HUDEP-2 (cell line): ENCODE data around the gene ORMDL2.

Experiments
- DNase-seq, 76 experiments: peaks; one replicate each; lab custom pipeline; 2025; ENCODE audit not compliant: unreplicated experiment in 76 of 76; lab: John Stamatoyannopoulos, UW

Gene ORMDL2, protein sequence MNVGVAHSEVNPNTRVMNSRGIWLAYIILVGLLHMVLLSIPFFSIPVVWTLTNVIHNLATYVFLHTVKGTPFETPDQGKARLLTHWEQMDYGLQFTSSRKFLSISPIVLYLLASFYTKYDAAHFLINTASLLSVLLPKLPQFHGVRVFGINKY

GRCh38 chr12:55817345-55818139 is at the start of gene ORMDL2, which contains the start of gene SARNP:
Gene ORMDL2, plus strand, starts transcription at chr12:55818041. Its CDS starts 959 bp downstream, at chr12:55819000.
Gene SARNP, minus strand, starts transcription at chr12:55817724. Its CDS starts 23 bp downstream, at chr12:55817701.
- peak in 75 of 76 experiments; percentile 39 to 99 (median 97) for DNase-seq

DNA sequence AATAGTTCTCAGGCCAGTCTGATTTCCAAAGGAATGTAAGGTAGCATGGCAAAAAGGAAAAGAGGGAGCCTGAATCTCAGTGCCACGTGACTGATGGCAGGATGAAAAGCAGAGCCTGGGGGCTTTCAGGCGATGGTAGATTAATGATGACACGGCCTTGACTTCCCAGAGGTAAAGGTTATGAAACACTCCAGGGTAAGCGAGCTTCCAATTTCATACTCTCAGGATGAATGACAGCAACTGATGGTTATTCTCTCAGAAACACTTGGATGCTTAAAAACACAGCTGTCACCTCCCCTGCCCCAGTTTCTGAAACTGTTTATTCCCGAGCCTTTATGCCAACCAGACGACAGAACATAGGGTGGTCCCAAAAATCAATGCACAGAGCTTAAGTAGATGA is 46.1 kb upstream of the ORMDL2 start:
- no peak for DNase-seq

DNA sequence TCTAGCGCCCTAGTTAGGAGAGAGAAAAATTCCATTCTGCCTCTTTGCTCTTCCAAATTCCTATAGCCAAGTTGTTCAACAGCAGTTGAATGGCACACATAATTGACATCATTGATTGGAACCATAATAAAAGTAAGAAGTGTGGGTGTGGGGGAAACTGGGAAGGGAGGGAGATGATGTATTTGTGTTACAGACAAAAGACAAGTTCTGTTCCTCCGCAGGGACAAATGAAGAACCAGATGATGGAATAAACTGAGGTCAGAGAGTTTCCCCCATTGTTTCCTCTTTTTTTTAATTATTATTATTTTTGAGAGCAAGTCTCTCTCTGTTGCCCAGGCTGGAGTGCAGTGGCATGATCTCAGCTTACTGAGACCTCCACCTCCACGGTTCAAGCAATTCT is 40.0 kb upstream of the ORMDL2 start:
- DNase-seq, result no peak

GRCh38 chr12:55780685-55781084 is 37.2 kb upstream of the ORMDL2 start:
- DNase-seq, result peak in 4 of 76 experiments; percentile 1 to 46 (median 14)

DNA sequence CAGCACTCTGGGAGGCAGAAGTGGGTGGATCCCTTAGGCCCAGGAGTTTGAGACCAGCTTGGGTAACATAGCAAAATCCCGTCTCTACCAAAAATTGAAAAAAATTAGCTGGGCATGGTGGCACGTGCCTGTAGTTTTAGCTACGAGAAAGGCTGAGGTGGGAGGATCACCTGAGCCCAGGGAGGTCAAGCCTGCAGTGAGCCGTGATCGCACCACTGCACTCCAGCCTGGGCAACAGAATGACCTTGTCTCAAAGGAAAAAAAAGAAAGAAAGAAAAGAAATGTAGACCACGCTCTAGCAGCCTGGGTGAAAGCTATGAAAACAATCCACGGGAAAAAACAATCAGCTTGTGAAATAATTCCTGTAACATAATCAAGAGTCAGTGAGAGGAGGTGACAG is 29.3 kb upstream of the ORMDL2 start:
- no peak for DNase-seq

DNA sequence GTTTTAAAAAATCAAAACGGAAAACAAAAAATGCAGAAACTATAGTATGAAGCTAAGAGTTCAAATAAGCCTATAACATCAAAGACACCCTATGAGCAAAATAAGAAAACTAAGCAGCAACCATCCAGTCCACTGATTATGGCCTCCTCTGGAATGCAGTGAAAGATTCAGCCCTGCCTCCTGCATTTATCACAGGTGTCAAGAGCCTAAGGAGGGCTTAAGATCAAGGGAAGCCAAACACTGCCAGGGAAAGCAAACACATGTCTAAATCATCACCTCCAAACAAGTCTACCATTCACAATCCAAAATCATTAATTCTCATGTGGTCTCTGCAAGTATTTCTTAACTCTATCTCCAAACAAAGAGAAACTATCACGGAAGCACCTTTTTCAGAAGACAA is 28.7 kb upstream of the ORMDL2 start:
- no peak for DNase-seq

DNA sequence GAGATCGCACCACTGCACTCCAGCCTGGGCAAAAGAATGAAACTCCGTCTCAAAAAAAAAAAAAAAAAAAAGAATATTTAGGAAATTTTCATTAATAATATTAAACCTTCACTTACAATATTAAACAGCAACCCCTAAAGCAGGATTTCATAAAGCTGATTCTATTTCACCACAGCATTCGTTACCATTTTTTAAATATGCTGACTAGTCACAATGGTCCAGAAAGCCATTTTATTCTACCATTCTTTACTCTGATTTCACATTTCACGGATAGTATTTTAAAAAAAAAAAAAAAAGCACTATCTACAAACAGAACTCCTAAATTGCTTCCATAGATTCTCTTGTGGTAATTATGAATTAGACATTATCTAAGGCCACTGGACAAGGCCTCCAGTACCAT is 27.9 kb upstream of the ORMDL2 start:
- no peak for DNase-seq

DNA sequence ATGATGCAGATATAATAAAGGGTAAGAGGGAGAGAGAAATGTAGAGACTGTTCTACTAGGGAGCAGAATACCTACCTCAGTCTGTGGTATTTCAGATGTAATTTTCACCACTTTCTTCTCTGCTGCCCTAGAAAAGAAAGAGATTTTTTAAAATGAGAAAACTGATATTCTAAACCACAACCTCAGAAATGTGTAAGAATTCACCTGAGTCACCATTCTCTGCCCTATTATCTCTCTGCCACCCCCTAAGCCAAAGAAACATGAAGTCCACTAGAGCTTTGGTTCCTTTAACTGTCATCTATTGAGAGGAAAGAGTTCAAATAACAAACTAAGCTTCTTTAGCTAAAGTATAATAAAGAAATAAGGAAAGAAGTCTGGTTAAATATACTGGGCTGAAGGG is 21.9 kb upstream of the ORMDL2 start:
- no peak for DNase-seq

DNA sequence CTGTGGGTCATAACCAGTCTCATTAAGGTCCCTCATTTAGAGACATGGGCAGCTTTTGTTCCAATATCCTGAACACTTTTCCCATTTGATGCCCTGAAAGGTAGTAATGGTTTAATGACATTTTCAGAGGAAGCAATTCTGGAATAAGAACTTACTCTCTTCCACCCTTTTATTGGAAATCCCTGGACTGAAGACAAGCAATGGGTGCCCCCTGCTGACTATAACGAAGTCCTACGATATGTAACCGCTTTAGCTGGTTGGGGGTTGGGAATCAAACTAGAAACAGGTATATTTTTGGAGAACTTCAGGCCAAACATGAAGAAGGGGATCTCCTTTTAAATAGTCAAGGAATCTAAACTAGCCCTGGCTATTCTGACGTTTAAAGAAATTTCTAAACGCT is 20.8 kb upstream of the ORMDL2 start:
- DNase-seq, result peak in 13 of 76 experiments; percentile 3 to 36 (median 16)

DNA sequence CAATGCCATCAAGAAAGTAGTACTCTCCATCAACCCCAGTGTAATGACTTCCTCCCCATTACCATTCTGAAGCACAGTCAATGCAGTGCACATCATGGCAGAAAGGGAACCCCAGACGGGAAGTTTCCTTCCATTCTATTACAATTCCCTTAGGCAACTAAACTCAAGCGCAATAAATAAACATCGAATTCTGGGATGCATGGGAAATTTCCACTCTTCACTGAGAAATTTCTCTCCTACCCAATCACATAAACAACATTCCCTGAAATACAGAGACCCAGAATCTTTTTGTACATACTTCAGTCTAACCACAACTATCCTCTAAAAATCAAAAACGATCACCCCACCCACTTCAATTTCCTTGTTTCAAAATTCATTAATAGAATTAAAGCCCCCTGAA is 20.3 kb upstream of the ORMDL2 start:
- DNase-seq, result no peak

DNA sequence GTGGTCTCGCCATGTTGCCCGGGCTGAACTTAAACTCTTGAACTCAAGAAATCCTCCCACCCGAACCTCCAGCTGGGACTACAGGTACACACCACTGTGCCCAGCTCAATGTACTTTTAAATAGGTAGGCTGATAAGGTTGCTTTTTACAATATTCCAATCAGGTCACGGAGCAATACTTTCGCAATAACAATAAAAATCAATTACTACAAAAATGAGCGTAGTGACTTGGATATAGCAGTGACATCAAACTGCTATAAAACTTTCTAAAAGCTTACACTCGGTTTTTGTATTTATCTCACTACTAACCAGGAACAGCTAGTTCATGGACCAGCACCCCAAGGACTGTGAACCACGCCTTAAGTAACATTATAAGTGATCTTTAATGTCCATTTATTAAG is 10.9 kb upstream of the ORMDL2 start:
- DNase-seq, result no peak

DNA sequence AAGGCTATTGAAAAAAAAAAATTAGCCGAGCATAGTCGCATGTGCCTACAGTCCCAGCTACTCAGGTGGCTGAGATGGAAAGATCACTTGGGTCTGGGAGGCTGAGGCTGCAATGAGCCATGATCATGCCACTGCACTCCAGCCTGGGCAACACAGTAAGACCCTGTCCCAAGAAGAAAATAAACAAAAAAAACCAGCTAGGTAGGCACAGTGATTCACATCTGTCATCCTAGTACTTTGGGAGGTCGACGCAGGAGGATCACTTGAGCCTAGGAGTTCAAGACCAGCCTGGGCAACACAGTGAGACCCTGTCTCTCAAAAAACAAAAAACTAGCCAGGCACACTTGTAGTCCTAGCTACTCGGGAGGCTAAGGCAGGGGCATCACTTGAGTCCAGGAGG is 8.6 kb upstream of the ORMDL2 start:
- DNase-seq, result no peak

GRCh38 chr12:55812088-55812487 is 5.8 kb upstream of the ORMDL2 start:
- DNase-seq, result no peak

DNA sequence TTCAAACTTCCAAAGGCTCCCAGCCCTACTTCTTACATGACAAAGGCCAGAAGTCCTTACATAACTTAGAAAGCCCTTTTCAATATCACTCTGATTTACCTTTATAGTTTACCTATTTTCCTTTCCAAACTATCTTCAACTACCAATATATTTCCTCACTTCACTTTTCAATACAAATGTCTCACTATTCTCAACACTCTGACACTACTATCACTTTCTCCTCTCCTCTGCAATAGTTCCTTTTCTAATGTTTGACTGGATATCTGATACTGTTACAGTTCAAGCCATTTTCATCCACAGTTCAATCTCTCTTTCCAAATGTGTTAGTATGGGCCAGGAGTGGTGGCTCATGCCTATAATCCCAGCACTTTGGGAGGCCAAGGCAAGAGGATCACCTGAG is 3.6 kb upstream of the ORMDL2 start:
- DNase-seq, result no peak

- DNase-seq, result no peak
Observed at GRCh38 chr12:55815473-55815872, 2.4 kb upstream of the ORMDL2 start.

GRCh38 chr12:55816881-55817344 is 928 bp upstream of the ORMDL2 start:
- DNase-seq, result peak in 6 of 76 experiments; percentile 6 to 40 (median 19)

DNA sequence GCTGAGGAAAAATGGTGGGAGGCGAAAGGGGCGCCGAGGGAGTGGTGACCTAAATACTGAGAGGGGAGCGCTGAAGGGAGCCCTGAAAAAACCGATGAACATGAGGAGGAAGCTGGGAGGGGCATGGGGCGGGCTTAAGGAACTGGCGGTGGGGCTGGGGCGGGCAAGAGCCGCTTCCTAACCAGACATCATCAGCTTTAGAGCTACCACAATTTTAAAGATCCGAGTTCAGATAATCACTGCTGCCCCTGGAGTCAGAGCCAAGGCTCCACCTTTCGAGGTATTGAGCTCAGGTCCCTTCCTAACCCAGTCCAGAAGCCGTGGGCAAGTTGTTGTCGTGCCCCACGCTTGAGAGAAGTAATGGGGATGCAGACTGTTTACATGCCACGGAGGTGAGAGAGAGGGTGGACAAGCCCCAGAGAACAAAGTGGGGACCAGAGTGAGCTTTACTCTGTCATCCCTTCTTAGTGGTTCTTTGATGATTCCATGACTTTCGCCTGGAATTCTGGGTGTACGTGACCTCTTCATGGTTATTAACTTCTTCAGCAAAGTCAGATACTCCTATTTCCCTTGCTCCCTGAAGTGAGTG is 393 bp downstream of the ORMDL2 start:
- peak in 22 of 76 experiments; percentile 47 to 76 (median 68) for DNase-seq

DNA sequence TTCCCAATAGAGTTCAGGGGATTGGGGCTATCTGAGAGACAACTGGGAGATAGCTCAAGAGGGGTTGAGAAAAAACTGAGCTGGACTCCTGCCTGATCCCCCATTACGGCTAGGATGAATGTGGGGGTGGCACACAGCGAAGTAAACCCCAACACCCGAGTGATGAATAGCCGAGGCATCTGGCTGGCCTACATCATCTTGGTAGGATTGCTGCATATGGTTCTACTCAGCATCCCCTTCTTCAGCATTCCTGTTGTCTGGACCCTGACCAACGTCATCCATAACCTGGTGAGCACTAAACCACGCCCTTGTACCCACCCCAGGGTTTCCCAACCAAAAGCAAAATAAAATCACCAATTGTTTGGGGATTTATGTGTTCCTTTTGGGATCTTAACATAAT is 1.0 kb downstream of the ORMDL2 start:
- no peak for DNase-seq

DNA sequence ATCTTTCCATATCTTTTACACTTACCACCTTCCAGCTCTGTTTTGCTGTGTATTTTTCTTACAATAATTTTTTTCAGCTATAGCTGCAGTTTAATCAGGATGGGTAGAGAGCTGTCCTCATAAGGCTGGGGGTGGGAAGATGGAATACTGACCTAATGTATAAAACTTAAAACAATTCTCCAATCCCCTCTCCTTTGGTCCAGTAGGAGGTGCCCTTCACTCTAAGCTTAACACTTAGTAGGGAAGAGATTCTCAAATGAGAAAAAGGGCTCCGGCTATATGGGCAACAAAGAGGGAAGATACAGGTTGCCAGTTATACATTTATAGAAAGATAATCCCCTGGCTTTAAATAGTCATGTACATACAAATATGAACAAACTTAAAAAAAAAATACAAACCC is 2.8 kb downstream of the ORMDL2 start:
- peak in 2 of 76 experiments; percentile 6 to 7 for DNase-seq

DNA sequence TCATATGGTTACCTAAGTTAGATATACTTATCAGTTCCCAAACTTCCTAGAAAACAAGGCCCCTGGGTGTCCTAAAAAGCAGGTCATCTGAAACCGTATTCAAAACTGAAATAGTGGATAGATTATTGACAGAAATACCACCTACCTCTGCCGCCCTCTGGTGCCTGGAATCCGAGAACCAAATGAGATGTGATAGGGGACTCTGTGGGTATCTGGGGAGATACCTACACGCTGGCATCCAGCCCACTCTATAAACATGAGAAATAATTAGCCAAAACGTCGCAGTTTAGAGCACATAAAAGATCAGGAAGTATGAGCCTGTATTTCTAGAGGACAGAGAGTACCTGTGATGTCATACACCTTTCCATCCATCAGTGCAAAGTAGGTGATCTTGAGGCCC is 4.4 kb downstream of the ORMDL2 start:
- peak in 5 of 76 experiments; percentile 7 to 24 (median 19) for DNase-seq

GRCh38 chr12:55823419-55823818 is 5.6 kb downstream of the ORMDL2 start:
- DNase-seq, result no peak

- DNase-seq, result no peak
Observed at GRCh38 chr12:55824726-55825125, 6.9 kb downstream of the ORMDL2 start.
